Measurements from ENCODE around the gene QPCT.

Gene QPCT

GRCh38 chr2:37414470-37414949 lies 70.1 kb downstream of the QPCT start:
- TF ChIP-seq POLR2A (IDR thresholded peaks at IDR 0.05; ENCODE audit: extremely low read depth, insufficient read length): no peak
- TF ChIP-seq CTCF (IDR thresholded peaks at IDR 0.05; ENCODE audit: low read depth, low read length): peak; percentile 88
- TF ChIP-seq MYC (IDR thresholded peaks at IDR 0.05; ENCODE audit: low read depth, low read length): 0 out of 2 replicates have a peak, but pooled peaks have one; percentile 34
- no peak for TF ChIP-seq MAX (IDR thresholded peaks at IDR 0.05; ENCODE audit: low read depth, low read length)
- no peak overlapping the region for H3K4me3 ChIP-seq (ENCODE audit: low read depth, low read length)
- peak; percentile 82 for DNase-seq (ENCODE audit: low read depth)

GRCh38 chr2:37415128-37415820 lies 70.8 kb downstream of the QPCT start:
- H3K4me3 ChIP-seq (ENCODE audit: low read depth, low read length): no peak overlapping the region
- DNase-seq (ENCODE audit: low read depth): peak; percentile 74
- peak; percentile 34 for TF ChIP-seq CTCF (IDR thresholded peaks at IDR 0.05; ENCODE audit: low read depth, low read length)
- no peak for TF ChIP-seq POLR2A (IDR thresholded peaks at IDR 0.05; ENCODE audit: extremely low read depth, insufficient read length)

GRCh38 chr2:37417321-37417720 lies 72.9 kb downstream of the QPCT start:
- TF ChIP-seq MYC (IDR thresholded peaks at IDR 0.05; ENCODE audit: low read depth, low read length) (no peak), CTCF (IDR thresholded peaks at IDR 0.05; ENCODE audit: low read depth, low read length) (no peak), MAX (IDR thresholded peaks at IDR 0.05; ENCODE audit: low read depth, low read length) (no peak), POLR2A (IDR thresholded peaks at IDR 0.05; ENCODE audit: extremely low read depth, insufficient read length) (no peak)
- no peak for DNase-seq (ENCODE audit: low read depth)
- no peak overlapping the region for H3K4me3 ChIP-seq (ENCODE audit: low read depth, low read length)

GRCh38 chr2:37418956-37419355 lies 74.5 kb downstream of the QPCT start:
- H3K4me3 ChIP-seq (ENCODE audit: low read depth, low read length): no peak overlapping the region
- no peak for DNase-seq (ENCODE audit: low read depth)
- no peak for TF ChIP-seq MYC (IDR thresholded peaks at IDR 0.05; ENCODE audit: low read depth, low read length)
- TF ChIP-seq CTCF (IDR thresholded peaks at IDR 0.05; ENCODE audit: low read depth, low read length): no peak
- no peak for TF ChIP-seq MAX (IDR thresholded peaks at IDR 0.05; ENCODE audit: low read depth, low read length)
- TF ChIP-seq POLR2A (IDR thresholded peaks at IDR 0.05; ENCODE audit: extremely low read depth, insufficient read length): no peak

- TF ChIP-seq POLR2A (IDR thresholded peaks at IDR 0.05; ENCODE audit: extremely low read depth, insufficient read length): no peak
- no peak for TF ChIP-seq CTCF (IDR thresholded peaks at IDR 0.05; ENCODE audit: low read depth, low read length)
- TF ChIP-seq MAX (IDR thresholded peaks at IDR 0.05; ENCODE audit: low read depth, low read length): no peak
- no peak for TF ChIP-seq MYC (IDR thresholded peaks at IDR 0.05; ENCODE audit: low read depth, low read length)
- no peak for DNase-seq (ENCODE audit: low read depth)
- no peak overlapping the region for H3K4me3 ChIP-seq (ENCODE audit: low read depth, low read length)
Measured at GRCh38 chr2:37421686-37422085, 77.3 kb downstream of the QPCT start.
